ENCODE data around the gene TYRP1.

- TF ChIP-seq POLR2A (IDR thresholded peaks at IDR 0.05; ENCODE audit: low read length) (no peak), GATA1 (IDR thresholded peaks at IDR 0.05; ENCODE audit: low read depth, low read length) (no peak)
Measured at GRCh38 chr9:12712532-12712931, 19.3 kb downstream of the TYRP1 start.

All from erythroblast (primary cell).